Stimulated activated CD8-positive, alpha-beta memory T cell treated with anti-CD3 and anti-CD28 coated beads, Interleukin-4, amount 100 ng/mL, for 1 hour (primary cell): Measurements from ENCODE around the gene SASH1.
"Not testable (repeated sequence)": the region's sequence is repeated elsewhere in the genome, so short reads cannot be mapped to it uniquely, and the experiment has no call there.

Experiments
- DNase-seq, 2 donors: peaks; one replicate each; pipeline ENCODE4 v3.0.0-alpha.2; 2020; ENCODE audit warnings: low read depth in 2 of 2, low spot score in 1 of 2

The SASH1 gene

GRCh38 chr6:148328876-148329555 is 13.6 kb upstream of the SASH1 start:
- no peak for DNase-seq

- no peak for DNase-seq
Observed at GRCh38 chr6:148329596-148330381, 12.8 kb upstream of the SASH1 start.

GRCh38 chr6:148332088-148332487 is 10.6 kb upstream of the SASH1 start:
- no peak for DNase-seq

GRCh38 chr6:148336901-148337300 is 5.7 kb upstream of the SASH1 start:
- DNase-seq = no peak

GRCh38 chr6:148339766-148340165 is 2.9 kb upstream of the SASH1 start:
- no peak for DNase-seq

- DNase-seq = no peak
Observed at GRCh38 chr6:148340586-148341297, 1.9 kb upstream of the SASH1 start.

GRCh38 chr6:148342100-148342349 is 613 bp upstream of the SASH1 start:
- DNase-seq = no peak

GRCh38 chr6:148343047-148343782 is 577 bp downstream of the SASH1 start:
- no peak for DNase-seq

- no peak for DNase-seq
Observed at GRCh38 chr6:148345176-148345575, 2.5 kb downstream of the SASH1 start.

- DNase-seq = no peak
Observed at GRCh38 chr6:148345578-148345977, 2.9 kb downstream of the SASH1 start.

- DNase-seq = no peak
Observed at GRCh38 chr6:148346681-148347440, 4.2 kb downstream of the SASH1 start.

- no peak for DNase-seq
Observed at GRCh38 chr6:148347441-148348054, 4.9 kb downstream of the SASH1 start.

- DNase-seq = no peak
Observed at GRCh38 chr6:148348335-148348734, 5.7 kb downstream of the SASH1 start.

GRCh38 chr6:148348778-148349177 is 6.1 kb downstream of the SASH1 start:
- no peak for DNase-seq

- no peak for DNase-seq
Observed at GRCh38 chr6:148349466-148349865, 6.8 kb downstream of the SASH1 start.

GRCh38 chr6:148351309-148351708 is 8.7 kb downstream of the SASH1 start:
- DNase-seq = no peak

- DNase-seq = not testable (repeated sequence)
Observed at GRCh38 chr6:148352421-148352820, 9.8 kb downstream of the SASH1 start.

- DNase-seq = no peak
Observed at GRCh38 chr6:148358196-148358785, 15.7 kb downstream of the SASH1 start.

- no peak for DNase-seq
Observed at GRCh38 chr6:148359228-148359627, 16.6 kb downstream of the SASH1 start.
